B cell (primary cell): ENCODE data around the gene RAP1GAP2. TPM values are rescaled to one million over a fixed set of nuclear protein-coding genes. Genes with fewer than 3 reads are reported as not detected.

Experiments
- ATAC-seq: fragments of 200-7000 bp; cut with Tn5 transposase; one replicate; pipeline ENCODE4 v1.10.0; 2021; ENCODE audit warnings: low read depth, mild to moderate bottlenecking, moderate number of reproducible peaks, moderate library complexity
- CTCF ChIA-PET: fragments of 350-600 bp; sonication (Branson Sonifier 250); formaldehyde crosslinking; loops from one replicate; lab custom pipeline; 2021; ENCODE audit warnings: antibody characterized with exemption, inconsistent platforms; lab: Charles Lee
- POLR2A ChIA-PET: fragments of 350-600 bp; sonication (Branson Sonifier 250); formaldehyde crosslinking; loops from one replicate; lab custom pipeline; 2021; ENCODE audit warnings: antibody characterized with exemption; lab: Charles Lee
- DNase-seq: peaks from one replicate; pipeline ENCODE4 v3.0.0; 2013
- H2AFZ ChIP-seq: 2 replicates; pipeline ENCODE4 v1.6.1; 2012; ENCODE audit warnings: mild to moderate bottlenecking, low read depth, low read length; ENCODE audit not compliant: insufficient read depth, poor library complexity, severe bottlenecking
- H3K27ac ChIP-seq, 2 donors: 1 replicate in 1 of 2; 2 replicates in 1 of 2; pipeline ENCODE4 v1.5.1; 2012 to 2013; ENCODE audit warnings: low read length in 2 of 2, mild to moderate bottlenecking in 2 of 2, moderate library complexity in 1 of 2
- H3K27me3 ChIP-seq, 4 experiments: fragments of 200-600 bp in 1 of 4; sonication (generic) in 1 of 4; replicated peaks in 1 of 4; 1 replicate in 2 of 4; 2 replicates in 2 of 4; pipeline versions ENCODE4 v1.6.1 to v1.7.0; 2013 to 2016; ENCODE audit warnings: low read length in 3 of 4, mild to moderate bottlenecking in 2 of 4, mixed read lengths in 1 of 4, moderate library complexity in 1 of 4; ENCODE audit not compliant: insufficient read depth in 4 of 4, control insufficient read depth in 3 of 4; ENCODE audit errors: control extremely low read depth in 1 of 4
- H3K36me3 ChIP-seq, 2 experiments: replicated peaks in 1 of 2; 1 replicate in 1 of 2; 2 replicates in 1 of 2; pipeline versions ENCODE4 v1.6.1 to v1.7.1; 2013; ENCODE audit warnings: low read length in 1 of 2; ENCODE audit not compliant: insufficient read depth in 2 of 2, control insufficient read depth in 1 of 2; ENCODE audit errors: control extremely low read depth in 1 of 2, extremely low read depth in 1 of 2
- H3K4me1 ChIP-seq, 2 donors: fragments of 200-600 bp in 1 of 2; sonication (generic) in 1 of 2; 1 replicate in 1 of 2; 2 replicates in 1 of 2; pipeline versions ENCODE4 v1.5.1 to v1.6.1; 2013 to 2017; ENCODE audit warnings: low read length in 2 of 2; ENCODE audit not compliant: control insufficient read depth in 2 of 2, insufficient read depth in 2 of 2
- H3K4me2 ChIP-seq: replicated peaks from 2 replicates; pipeline ENCODE3; 2012; ENCODE audit warnings: mild to moderate bottlenecking, low read depth, low read length; ENCODE audit not compliant: poor library complexity, severe bottlenecking
- H3K4me3 ChIP-seq, 5 experiments: fragments of 200-600 bp in 1 of 5; sonication (generic) in 1 of 5; 1 replicate in 3 of 5; 2 replicates in 2 of 5; pipeline versions ENCODE4 v1.5.1 to v1.7.0; 2011 to 2016; ENCODE audit warnings: low read length in 4 of 5, mild to moderate bottlenecking in 4 of 5, low read depth in 2 of 5, control low read depth in 1 of 5, moderate library complexity in 1 of 5; ENCODE audit not compliant: insufficient read depth in 1 of 5; ENCODE audit errors: control extremely low read depth in 1 of 5, extremely low read depth in 1 of 5
- H3K79me2 ChIP-seq: fragments of 200-600 bp; sonication (generic); one replicate; pipeline ENCODE4 v1.6.0; 2016; ENCODE audit warnings: low read length; ENCODE audit not compliant: control insufficient read depth, insufficient read depth
- H3K9ac ChIP-seq: fragments of 200-600 bp; sonication (generic); 2 replicates; pipeline ENCODE4 v1.6.1; 2017; ENCODE audit warnings: mild to moderate bottlenecking, low read length, moderate library complexity
- H3K9me3 ChIP-seq, 3 donors: one replicate each; pipeline versions ENCODE4 v1.6.1 to v1.7.1; 2013; ENCODE audit warnings: low read length in 2 of 3; ENCODE audit not compliant: control insufficient read depth in 2 of 3, insufficient read depth in 1 of 3; ENCODE audit errors: control extremely low read depth in 1 of 3
- H4K20me1 ChIP-seq: 2 replicates; pipeline ENCODE4 v1.6.0; 2012; ENCODE audit warnings: mild to moderate bottlenecking, low read length; ENCODE audit not compliant: insufficient read depth, control insufficient read depth, poor library complexity, severe bottlenecking
- H3K27ac Mint-ChIP-seq: one replicate; pipeline ENCODE4 v1.8.0; 2021; ENCODE audit warnings: mixed read lengths
- H3K27me3 Mint-ChIP-seq: one replicate; pipeline ENCODE4 v1.8.0; 2021; ENCODE audit warnings: mixed read lengths
- H3K4me1 Mint-ChIP-seq: one replicate; pipeline ENCODE4 v1.8.0; 2021; ENCODE audit warnings: mixed read lengths
- H3K4me3 Mint-ChIP-seq: one replicate; pipeline ENCODE4 v1.8.0; 2021; ENCODE audit warnings: mixed read lengths
- H3K9me3 Mint-ChIP-seq: one replicate; pipeline ENCODE4 v1.8.0; 2022; ENCODE audit warnings: mixed read lengths; ENCODE audit not compliant: insufficient read depth
- CTCF ChIP-seq: fragments of 200-600 bp; IDR thresholded peaks from one replicate; pipeline ENCODE4 v1.8.0; 2022; ENCODE audit warnings: antibody characterized with exemption, mild to moderate bottlenecking
- EZH2 ChIP-seq: IDR thresholded peaks from 2 replicates; pipeline ENCODE4 v1.6.1; 2012; ENCODE audit warnings: borderline replicate concordance, low read depth, mild to moderate bottlenecking, moderate library complexity, low read length; ENCODE audit not compliant: insufficient read depth, poor library complexity, severe bottlenecking
- WGBS: methylation state at CpG from one replicate; pipeline ENCODE4 v1.1.5; 2013; ENCODE audit warnings: missing lambda C conversion rate; ENCODE audit not compliant: insufficient coverage; 5-methylcytosine and 5-hydroxymethylcytosine counted together
- intact Hi-C: fragments of 100-400 bp; cut with micrococcal nuclease; formaldehyde crosslinking; loops from one replicate; pipeline ENCODE4 v1.10.0; 2022
- polyA plus RNA-seq: library from polyadenylated mRNA; depleted of rRNA; stranded (reverse); fragments of >200 nt; gene quantifications from 2 replicates; pipeline ENCODE4 v1.2.3, GENCODE V29; 2012
- total RNA-seq, 2 donors: library from RNA; stranded (reverse); fragments of 120-200 nt in 1 of 2; gene quantifications; 1 replicate in 1 of 2; 2 replicates in 1 of 2; pipeline versions ENCODE4 v1.2.3 to v1.2.4, GENCODE V29; 2013 to 2022

RAP1GAP2 gene
- total and polyA plus RNA-seq, 2 donors (not counting 1 experiment from before 2014, with no cell fraction given), result 14.9 to 16.4 TPM

GRCh38 chr17:2952174-2952845, 156.1 kb downstream of the RAP1GAP2 start:
- Mint-ChIP-seq H3K9me3 (no peaks in the 10 kb centered on the region), H3K4me3 (no peak overlapping the region), H3K27me3 (peaks cover 8% of the 10 kb centered on the region), H3K27ac (no peak overlapping the region), H3K4me1 (peaks cover 17% of the 10 kb centered on the region)
- POLR2A ChIA-PET, result no interaction called here
- no peak for TF ChIP-seq EZH2
- TF ChIP-seq CTCF, result no peak
- Histone ChIP-seq H3K4me1 (peaks cover 11 to 12% of the 10 kb centered on the region in 2 donors), H3K36me3 (no peaks in the 10 kb centered on the region), H2AFZ (no peak overlapping the region), H3K79me2 (peaks cover 11% of the 10 kb centered on the region), H4K20me1 (peaks cover 14% of the 10 kb centered on the region), H3K27me3 (peaks cover 0 to 9% (median 0%) of the 10 kb centered on the region in 4 experiments), H3K27ac (no peak overlapping the region), H3K4me2 (no peak overlapping the region), H3K9ac (no peak overlapping the region), H3K4me3 (no peak overlapping the region), H3K9me3 (no peaks in the 10 kb centered on the region)
- ATAC-seq (no peak), DNase-seq (no peak)
- 77% methylated on average over 5 of the region's 8 CpGs for WGBS
- CTCF ChIA-PET, result no interaction called here
- intact Hi-C loops, result no loop called here

- peak; percentile 56 for ATAC-seq
- WGBS, result 57% methylated on average over 6 of the region's 8 CpGs
- peak overlapping the region; percentile 33 for H3K4me2 ChIP-seq
- no peak overlapping the region for H3K9ac ChIP-seq
- no peak for DNase-seq
- H3K36me3 ChIP-seq, result no peaks in the 10 kb centered on the region
- peaks cover 0 to 9% (median 0%) of the 10 kb centered on the region in 4 experiments for H3K27me3 ChIP-seq
- H3K4me3 ChIP-seq, result no peak overlapping the region
- Mint-ChIP-seq H3K9me3 (no peaks in the 10 kb centered on the region), H3K4me3 (peak overlapping the region; percentile 35), H3K27ac (no peak overlapping the region), H3K4me1 (peaks cover 17% of the 10 kb centered on the region), H3K27me3 (peaks cover 8% of the 10 kb centered on the region)
- H3K9me3 ChIP-seq, result no peaks in the 10 kb centered on the region
- no peak overlapping the region for H2AFZ ChIP-seq
- H3K27ac ChIP-seq, result no peak overlapping the region
- H3K79me2 ChIP-seq, result peaks cover 11% of the 10 kb centered on the region
- TF ChIP-seq CTCF (no peak), EZH2 (no peak)
- peaks cover 23% of the 10 kb centered on the region for H4K20me1 ChIP-seq
- intact Hi-C loops, result no loop called here
- peaks cover 11 to 12% of the 10 kb centered on the region in 2 donors for H3K4me1 ChIP-seq
- POLR2A ChIA-PET, result interaction anchor here (0.5 kb wide), 1 partner anchor 1056 kb away, joined by 4 read pairs; no protein-coding TSS in a partner anchor
- CTCF ChIA-PET, result interaction anchor here (2.0 kb wide), 1 partner anchor 49 kb away, joined by 6 read pairs; no protein-coding TSS in a partner anchor
Measured at GRCh38 chr17:2954898-2955445, 158.7 kb downstream of the RAP1GAP2 start.
